OCI-LY1 (cell line): ENCODE data around the gene DTNBP1.

Source experiments
- H2AFZ ChIP-seq: fragments of 200-600 bp; sonication (generic), shearing (Covaris generic); 2 replicates; pipeline ENCODE4 v1.6.0; 2014; ENCODE audit warnings: antibody characterized with exemption, mild to moderate bottlenecking, low read length
- H3F3A ChIP-seq: fragments of 200-600 bp; sonication (generic), shearing (Covaris generic); 2 replicates; pipeline ENCODE4 v1.6.0; 2014; ENCODE audit warnings: mild to moderate bottlenecking, antibody characterized with exemption, low read length, moderate library complexity; ENCODE audit not compliant: insufficient read depth
- H3K27ac ChIP-seq: fragments of 200-600 bp; sonication (generic); 2 replicates; pipeline ENCODE4 v1.5.1; 2014; ENCODE audit warnings: low read length, mixed run types, mild to moderate bottlenecking, low read depth; ENCODE audit not compliant: poor library complexity, severe bottlenecking
- H3K27me3 ChIP-seq: fragments of 200-600 bp; sonication (generic); 2 replicates; pipeline ENCODE4 v1.6.0; 2014; ENCODE audit warnings: antibody characterized with exemption, mild to moderate bottlenecking, low read length, moderate library complexity; ENCODE audit not compliant: insufficient read depth
- H3K36me3 ChIP-seq: fragments of 200-600 bp; sonication (generic); 2 replicates; pipeline ENCODE4 v1.6.1; 2014; ENCODE audit warnings: mild to moderate bottlenecking, antibody characterized with exemption, low read length, moderate library complexity, mixed read lengths; ENCODE audit not compliant: insufficient read depth
- H3K4me1 ChIP-seq: fragments of 200-600 bp; sonication (generic); 2 replicates; pipeline ENCODE4 v1.5.1; 2014; ENCODE audit warnings: mild to moderate bottlenecking, low read length, moderate library complexity; ENCODE audit not compliant: insufficient read depth, severe bottlenecking
- H3K4me2 ChIP-seq: fragments of 200-600 bp; sonication (generic), shearing (Covaris generic); 2 replicates; pipeline ENCODE4 v1.6.1; 2014; ENCODE audit warnings: low read length
- H3K4me3 ChIP-seq: fragments of 200-600 bp; sonication (generic); 2 replicates; pipeline ENCODE4 v1.5.1; 2014; ENCODE audit warnings: low read length, low read depth, mild to moderate bottlenecking, mixed read lengths; ENCODE audit not compliant: poor library complexity, severe bottlenecking
- H3K79me2 ChIP-seq: fragments of 200-600 bp; shearing (Covaris generic); 2 replicates; pipeline ENCODE4 v1.6.1; 2016; ENCODE audit warnings: mixed run types, low read length, mixed read lengths; ENCODE audit not compliant: insufficient read depth
- H3K9ac ChIP-seq: fragments of 200-600 bp; sonication (generic), shearing (Covaris generic); 2 replicates; pipeline ENCODE4 v1.6.1; 2014; ENCODE audit warnings: mild to moderate bottlenecking, low read length, mixed read lengths
- H3K9me2 ChIP-seq: fragments of 200-600 bp; sonication (generic), shearing (Covaris generic); 2 replicates; pipeline ENCODE4 v1.6.1; 2014; ENCODE audit warnings: low read depth, mild to moderate bottlenecking, low read length, mixed read lengths
- H3K9me3 ChIP-seq: fragments of 200-600 bp; shearing (Covaris generic); 2 replicates; pipeline ENCODE4 v1.6.1; 2014; ENCODE audit warnings: low read length, mixed read lengths
- H4K20me1 ChIP-seq: fragments of 200-600 bp; sonication (generic), shearing (Covaris generic); 2 replicates; pipeline ENCODE4 v1.6.0; 2016; ENCODE audit warnings: mild to moderate bottlenecking, low read length; ENCODE audit not compliant: insufficient read depth
- CTCF ChIP-seq: fragments of 200-600 bp; sonication (generic), shearing (Covaris generic); IDR thresholded peaks from 2 replicates; pipeline ENCODE4 v1.5.1; 2017; ENCODE audit warnings: mild to moderate bottlenecking, antibody characterized with exemption, low read length, moderate library complexity, mixed read lengths
- EZH2 ChIP-seq: fragments of 200-600 bp; sonication (generic), shearing (Covaris generic); IDR thresholded peaks from 2 replicates; pipeline ENCODE4 v1.8.0; 2017; ENCODE audit warnings: borderline replicate concordance, mixed run types, mild to moderate bottlenecking, antibody characterized with exemption, low read length, moderate library complexity, mixed read lengths

Gene DTNBP1

DNA sequence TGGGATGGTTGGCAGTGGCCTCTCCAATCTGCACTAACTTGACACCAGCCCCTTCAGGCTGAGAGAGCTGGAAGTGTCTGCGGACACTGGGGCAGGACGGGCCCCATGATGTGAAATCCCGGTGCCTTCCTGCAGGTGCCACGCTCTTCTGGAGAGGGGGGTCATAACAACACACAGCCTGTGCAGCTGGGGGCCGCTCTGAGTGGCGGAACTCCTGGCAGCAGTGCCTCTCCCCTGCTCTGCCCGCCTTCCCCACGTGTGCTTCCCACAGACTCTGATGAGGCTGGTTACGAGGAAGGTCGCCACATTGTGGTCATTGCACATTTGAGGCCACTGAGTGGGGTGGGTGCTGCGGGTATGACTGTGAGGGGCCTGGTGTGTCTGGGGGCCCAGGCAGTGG is 145.2 kb downstream of the DTNBP1 start:
- Histone ChIP-seq H2AFZ (no peak overlapping the region), H3K4me2 (no peak overlapping the region), H3K27me3 (no peaks in the 10 kb centered on the region), H3F3A (no peaks in the 10 kb centered on the region), H3K79me2 (no peaks in the 10 kb centered on the region), H3K27ac (no peak overlapping the region), H3K9me2 (no peaks in the 10 kb centered on the region), H3K4me1 (peaks cover 18% of the 10 kb centered on the region), H3K4me3 (no peak overlapping the region), H3K9ac (no peak overlapping the region), H3K9me3 (no peaks in the 10 kb centered on the region), H3K36me3 (peaks cover 23% of the 10 kb centered on the region), H4K20me1 (no peaks in the 10 kb centered on the region)
- TF ChIP-seq EZH2 (no peak), CTCF (no peak)

DNA sequence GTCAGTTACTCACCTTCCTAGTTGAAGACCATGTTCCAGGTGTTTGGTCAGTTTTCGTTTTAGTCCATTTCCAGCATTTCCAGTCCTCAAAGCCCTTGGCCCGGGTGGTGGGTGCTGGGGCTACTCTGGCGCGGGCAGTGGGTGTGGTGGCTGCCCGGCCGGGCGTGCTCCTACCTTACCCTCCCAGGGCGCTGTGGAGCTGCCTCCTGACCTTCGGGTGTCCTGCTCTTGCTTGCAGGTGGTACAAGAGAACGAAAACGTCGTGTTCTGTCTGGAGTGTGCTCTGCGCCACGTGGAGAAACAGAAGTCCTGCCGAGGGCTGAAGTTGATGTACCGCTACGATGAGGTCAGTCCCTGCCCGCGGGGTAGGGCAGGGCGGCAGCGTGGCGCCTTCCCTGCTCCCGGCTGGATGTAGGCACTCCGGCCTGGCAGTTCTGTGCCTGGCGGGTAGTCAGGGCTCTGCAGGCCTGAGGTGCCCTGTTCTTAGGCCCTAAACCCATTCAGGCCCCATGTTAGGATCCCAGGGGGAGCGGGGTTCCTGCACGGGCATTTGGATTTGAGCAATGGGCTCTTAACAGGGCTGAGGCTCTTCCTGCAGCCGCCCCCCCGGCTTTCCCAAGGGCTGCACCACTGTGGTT is 145.8 kb downstream of the DTNBP1 start:
- Histone ChIP-seq H2AFZ (no peak overlapping the region), H3K9me3 (no peaks in the 10 kb centered on the region), H3K79me2 (no peaks in the 10 kb centered on the region), H3K27me3 (no peaks in the 10 kb centered on the region), H3K4me2 (no peak overlapping the region), H3K9ac (no peak overlapping the region), H3F3A (no peaks in the 10 kb centered on the region), H3K9me2 (no peaks in the 10 kb centered on the region), H3K4me1 (peaks cover 18% of the 10 kb centered on the region), H3K4me3 (no peak overlapping the region), H3K36me3 (peaks cover 17% of the 10 kb centered on the region), H3K27ac (no peak overlapping the region), H4K20me1 (no peaks in the 10 kb centered on the region)
- no peak for TF ChIP-seq CTCF
- no peak for TF ChIP-seq EZH2

DNA sequence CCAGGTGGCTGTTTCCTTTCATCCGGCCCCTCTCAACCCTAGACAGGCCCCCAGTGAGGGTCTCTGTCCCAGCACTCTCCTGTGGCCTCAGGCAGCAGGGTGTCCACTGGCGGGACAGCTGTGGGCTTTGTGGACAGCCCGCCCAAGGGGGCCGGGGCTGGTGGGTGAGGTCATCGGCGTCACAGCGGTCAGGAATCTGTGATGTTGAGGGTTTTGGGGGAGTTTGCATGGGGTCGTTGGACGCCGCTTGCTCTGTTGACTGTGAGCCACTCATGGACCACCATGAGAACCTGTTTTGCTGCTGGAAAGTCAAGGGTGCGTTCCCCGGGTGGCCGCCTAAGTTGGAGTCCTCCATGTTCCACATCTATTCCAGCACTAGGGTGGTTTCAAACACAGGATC is 146.4 kb downstream of the DTNBP1 start:
- no peaks in the 10 kb centered on the region for H3K9me3 ChIP-seq
- H3K9ac ChIP-seq = no peak overlapping the region
- H3K9me2 ChIP-seq = no peaks in the 10 kb centered on the region
- no peaks in the 10 kb centered on the region for H4K20me1 ChIP-seq
- H2AFZ ChIP-seq = no peak overlapping the region
- H3K27me3 ChIP-seq = no peaks in the 10 kb centered on the region
- H3K4me3 ChIP-seq = no peak overlapping the region
- H3K4me1 ChIP-seq = peaks cover 18% of the 10 kb centered on the region
- no peaks in the 10 kb centered on the region for H3F3A ChIP-seq
- peak overlapping the region; percentile 43; the same call in 1 of the 2 replicates for H3K4me2 ChIP-seq
- no peaks in the 10 kb centered on the region for H3K79me2 ChIP-seq
- peaks cover 11% of the 10 kb centered on the region; the same call in 1 of the 2 replicates for H3K36me3 ChIP-seq
- TF ChIP-seq EZH2 (no peak), CTCF (0 out of 2 replicates have a peak, but pooled peaks have one; percentile 4)
- H3K27ac ChIP-seq = no peak overlapping the region
